GM19023 (cell line): ENCODE measurements around the gene CNGA3.

Source experiments
- ATAC-seq: cut with Tn5 transposase; IDR thresholded peaks from one replicate; pipeline ENCODE4 v1.9.1; 2021; ENCODE audit warnings: mild to moderate bottlenecking, moderate library complexity; ENCODE audit not compliant: unreplicated experiment

Gene CNGA3

GRCh38 chr2:98376301-98376910 is 30.1 kb downstream of the CNGA3 start:
- ATAC-seq: no peak

GRCh38 chr2:98376996-98377395 is 30.7 kb downstream of the CNGA3 start:
- no peak for ATAC-seq

GRCh38 chr2:98377544-98377943 is 31.3 kb downstream of the CNGA3 start:
- ATAC-seq: no peak

- no peak for ATAC-seq
These were observed 31.9 kb downstream of the CNGA3 start for GRCh38 chr2:98378196-98378595.

GRCh38 chr2:98378901-98379300 is 32.6 kb downstream of the CNGA3 start:
- no peak for ATAC-seq

GRCh38 chr2:98379311-98380202 is 33.3 kb downstream of the CNGA3 start:
- ATAC-seq: no peak

GRCh38 chr2:98380203-98380535 is 33.9 kb downstream of the CNGA3 start:
- ATAC-seq: no peak

GRCh38 chr2:98381494-98381893 is 35.2 kb downstream of the CNGA3 start:
- no peak for ATAC-seq

GRCh38 chr2:98382086-98382485 is 35.8 kb downstream of the CNGA3 start:
- ATAC-seq: no peak

GRCh38 chr2:98382739-98383138 is 36.5 kb downstream of the CNGA3 start:
- ATAC-seq: no peak

GRCh38 chr2:98383166-98383565 is 36.9 kb downstream of the CNGA3 start:
- no peak for ATAC-seq

GRCh38 chr2:98385050-98385699 is 38.9 kb downstream of the CNGA3 start:
- ATAC-seq: no peak

- ATAC-seq: no peak
These were observed 41.2 kb downstream of the CNGA3 start for GRCh38 chr2:98387478-98387877.

GRCh38 chr2:98388081-98388480 is 41.8 kb downstream of the CNGA3 start:
- ATAC-seq: no peak

GRCh38 chr2:98388601-98389250 is 42.5 kb downstream of the CNGA3 start:
- no peak for ATAC-seq

GRCh38 chr2:98389251-98389605 is 43.0 kb downstream of the CNGA3 start:
- ATAC-seq: no peak

- no peak for ATAC-seq
These were observed 44.6 kb downstream of the CNGA3 start for GRCh38 chr2:98390571-98391476.

- no peak for ATAC-seq
These were observed 45.5 kb downstream of the CNGA3 start for GRCh38 chr2:98391581-98392270.

- no peak for ATAC-seq
These were observed 47.1 kb downstream of the CNGA3 start for GRCh38 chr2:98393354-98393753.

GRCh38 chr2:98394595-98395153 is 48.4 kb downstream of the CNGA3 start:
- no peak for ATAC-seq
